Activated gamma-delta T cell (primary cell): ENCODE measurements around the gene ANXA6.

ENCODE experiments used
- DNase-seq: peaks from one replicate; lab custom pipeline; 2025; lab: John Stamatoyannopoulos, UW

Gene ANXA6

DNA sequence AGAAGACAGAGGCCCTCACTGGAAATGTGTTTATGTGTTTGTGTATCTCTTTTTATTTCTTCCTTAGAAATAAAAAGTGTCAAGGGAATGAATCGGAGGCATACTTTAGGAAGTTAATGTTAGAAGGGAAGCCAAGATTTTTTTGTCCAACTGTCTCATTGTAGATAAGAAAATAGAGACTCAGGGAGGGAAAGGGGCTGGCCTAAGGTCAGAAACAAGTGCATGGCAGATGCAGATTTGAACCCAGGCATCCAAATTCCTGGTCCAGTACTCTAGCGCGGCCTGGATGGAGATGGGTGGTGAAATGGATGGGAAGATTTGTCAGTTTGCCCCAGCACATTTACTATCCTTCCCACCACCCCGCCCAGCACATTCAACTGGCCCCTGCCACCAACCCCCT is 56.9 kb downstream of the ANXA6 start:
- no peak for DNase-seq

DNA sequence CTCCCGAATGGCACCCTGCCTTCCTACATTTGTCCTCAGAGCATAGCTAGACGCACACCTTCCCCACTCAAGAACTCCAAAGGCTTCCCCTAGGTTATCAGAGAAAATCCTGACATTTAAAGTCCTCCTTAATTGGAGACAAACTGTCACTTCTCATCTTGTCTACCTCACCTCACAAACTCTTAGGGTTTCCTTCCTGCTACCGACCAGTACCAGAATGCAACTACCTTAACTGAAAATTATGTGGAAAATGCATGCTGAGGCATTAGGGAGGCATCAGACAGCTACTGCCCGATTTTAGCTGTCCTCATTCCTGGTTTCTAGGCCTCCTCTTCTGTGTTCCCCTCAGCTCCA is 58.8 kb downstream of the ANXA6 start:
- DNase-seq: no peak

DNA sequence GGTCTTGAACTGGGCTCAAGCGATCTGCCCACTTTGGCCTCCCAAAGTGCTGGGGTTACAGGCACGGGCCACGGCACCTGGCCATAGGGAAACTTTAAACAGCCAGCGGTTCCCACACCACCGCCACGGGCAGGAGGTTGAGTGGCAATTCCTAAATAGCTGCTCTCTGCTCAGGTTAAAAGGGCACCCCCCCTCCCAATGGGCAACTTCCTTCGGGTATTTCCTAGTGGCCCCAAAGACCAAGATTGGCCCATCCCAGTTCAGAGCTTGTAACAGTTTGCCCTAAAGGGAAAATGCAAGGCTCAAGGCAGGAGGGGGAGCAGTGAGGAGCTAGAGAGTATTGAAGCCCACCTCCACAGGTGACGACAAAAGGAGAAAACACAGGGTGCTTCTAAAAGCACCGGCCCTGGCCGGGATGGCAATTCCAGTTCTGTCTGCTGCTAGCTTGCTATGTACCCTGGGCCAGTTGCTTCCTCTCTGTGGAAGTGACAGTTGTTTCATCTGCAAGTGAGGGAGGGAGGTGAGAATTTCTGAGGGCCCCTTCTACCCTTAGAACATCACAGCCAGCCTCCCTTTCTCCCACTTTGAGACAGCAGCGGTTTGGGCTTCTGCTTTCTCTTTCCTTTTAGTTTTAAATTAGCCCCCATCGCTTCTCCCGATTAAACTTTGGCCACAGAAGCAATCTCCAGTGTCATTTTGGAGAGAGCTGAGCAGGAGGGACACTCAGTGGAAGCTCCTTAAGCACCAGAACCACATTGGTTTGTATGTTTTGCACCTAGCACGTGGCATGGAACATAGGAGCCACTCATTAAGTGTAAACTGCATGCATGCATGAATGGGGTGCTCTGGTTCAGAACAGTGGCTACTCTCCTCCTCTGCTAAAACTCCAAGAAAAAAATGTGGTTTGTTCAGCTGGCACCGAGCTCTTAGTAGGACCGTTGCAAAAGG is 59.5 kb downstream of the ANXA6 start:
- DNase-seq: no peak

DNA sequence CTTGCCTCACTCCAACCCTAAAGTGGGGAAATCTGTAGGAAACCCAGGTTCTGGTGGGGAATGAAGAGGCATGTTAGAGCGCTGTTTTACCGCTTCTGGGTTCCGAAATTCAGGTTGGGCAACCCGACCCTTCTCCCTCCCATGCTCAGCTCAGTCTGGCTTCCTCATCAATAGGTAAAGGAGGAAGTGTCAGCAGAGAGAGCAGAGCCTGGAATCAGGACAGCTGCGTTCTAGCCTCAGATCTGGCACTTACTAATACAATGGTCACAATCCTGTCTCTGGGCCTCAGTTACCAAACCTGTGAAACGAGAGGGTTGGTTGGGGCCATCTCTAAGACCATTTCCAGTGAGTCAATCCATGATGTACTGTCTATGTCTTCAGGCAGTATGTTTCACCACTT is 60.5 kb downstream of the ANXA6 start:
- DNase-seq: no peak

DNA sequence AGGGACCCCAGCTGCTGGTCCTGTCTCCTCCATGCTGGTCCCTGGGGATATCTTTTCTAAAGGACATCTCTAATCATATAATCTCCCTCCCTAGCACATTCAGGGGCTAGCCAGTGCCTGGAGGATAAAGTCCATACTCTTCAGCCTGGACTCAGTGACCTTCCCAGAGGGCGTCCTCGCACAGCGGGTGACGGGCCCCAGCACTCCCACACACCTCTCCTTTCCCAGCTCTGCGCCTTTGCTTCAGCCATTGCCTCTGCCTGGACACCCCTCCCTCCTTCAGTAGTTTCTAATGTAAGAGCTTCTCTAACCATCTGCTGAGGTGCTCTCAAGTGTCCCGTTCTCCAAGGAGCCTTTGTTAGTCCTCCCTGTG is 61.6 kb downstream of the ANXA6 start:
- no peak for DNase-seq

DNA sequence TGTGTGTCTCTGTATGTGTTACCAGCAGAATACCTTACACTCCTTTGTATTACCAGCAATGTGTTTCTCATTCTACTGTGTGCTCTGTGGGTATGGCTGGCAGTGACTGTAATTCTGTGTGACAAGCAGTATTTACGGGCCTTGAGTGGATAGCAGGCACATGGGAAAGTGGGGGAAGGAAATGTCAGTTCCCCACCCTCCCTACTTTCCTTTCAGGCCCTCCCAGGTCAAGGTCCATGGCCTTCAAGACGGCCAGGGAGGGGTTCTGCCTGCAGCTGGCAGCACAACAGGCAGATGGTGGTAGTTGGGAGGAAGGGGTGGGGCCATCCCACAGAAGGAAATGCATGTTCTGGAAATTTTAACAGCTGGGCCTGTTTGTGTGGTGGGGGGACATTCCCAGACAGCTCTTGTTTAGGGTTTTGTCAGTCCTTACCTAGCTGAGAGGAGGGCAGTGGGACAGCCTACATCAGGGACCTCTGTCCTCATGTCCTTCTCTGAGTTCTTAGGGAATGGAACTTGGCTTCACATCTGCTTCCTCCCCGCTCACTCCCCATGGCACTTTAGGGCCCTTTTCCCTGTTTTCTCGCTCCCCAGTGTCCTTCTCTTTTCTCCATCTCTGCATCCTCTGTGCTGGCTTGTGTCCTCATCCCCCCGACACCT is 62.1 kb downstream of the ANXA6 start:
- DNase-seq: no peak

DNA sequence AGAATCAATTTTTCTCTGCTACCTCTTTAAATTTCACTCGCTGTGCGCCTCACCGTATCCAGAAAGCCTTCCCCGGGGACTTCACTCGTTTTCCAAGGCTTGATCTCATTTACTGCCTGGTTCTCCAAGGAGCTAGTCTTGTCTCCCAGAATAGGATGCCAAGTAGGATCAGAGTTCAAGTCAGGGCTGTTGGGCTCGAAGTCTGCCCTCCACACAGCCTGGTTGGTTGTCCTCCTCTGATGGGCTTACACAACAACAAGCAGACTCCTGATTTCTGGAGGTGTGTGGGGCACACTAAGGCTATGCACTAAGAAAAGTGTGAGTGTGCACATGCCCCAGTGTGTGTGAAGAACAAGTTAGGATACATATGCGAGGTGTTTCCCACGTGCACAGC is 62.7 kb downstream of the ANXA6 start:
- no peak for DNase-seq

DNA sequence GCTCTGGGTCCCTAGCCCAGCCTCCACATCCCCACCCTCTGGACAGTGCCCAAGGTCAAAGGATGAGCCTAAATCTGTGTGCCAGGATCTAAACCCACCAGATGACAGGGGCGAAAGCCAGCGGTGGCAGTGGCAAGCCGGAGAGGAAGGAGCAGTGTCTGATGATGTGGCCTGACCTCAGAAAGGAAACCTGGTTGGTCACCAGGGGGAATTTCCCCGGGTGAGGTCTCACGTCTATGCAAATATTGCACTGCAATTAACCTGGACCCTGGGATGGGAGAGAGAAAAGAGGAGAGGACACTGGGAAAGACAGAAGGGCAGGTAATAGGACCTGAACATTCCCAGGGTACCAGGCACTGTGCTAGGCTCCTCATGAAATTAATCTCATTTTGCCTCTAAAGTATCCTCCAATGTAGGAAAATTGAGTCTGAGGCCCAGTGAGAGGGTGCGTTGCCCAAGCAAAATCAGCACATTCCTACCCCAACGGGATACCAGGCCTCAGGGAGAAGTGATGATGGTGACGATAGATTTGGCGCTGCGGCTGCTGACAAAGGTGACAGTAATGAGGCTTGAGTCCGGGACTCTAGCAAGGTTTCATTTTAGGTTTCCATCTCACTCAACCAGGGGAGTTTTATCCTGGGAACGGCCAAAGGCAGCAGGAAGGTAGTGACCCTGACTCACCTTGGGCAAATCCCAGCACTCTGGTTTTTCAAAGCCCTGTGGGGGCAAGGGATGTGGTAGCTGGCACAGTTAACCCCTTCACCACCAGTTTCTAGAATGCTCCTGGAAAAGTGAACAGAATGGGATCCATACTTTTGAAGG is 63.3 kb downstream of the ANXA6 start:
- peak; percentile 26 for DNase-seq

DNA sequence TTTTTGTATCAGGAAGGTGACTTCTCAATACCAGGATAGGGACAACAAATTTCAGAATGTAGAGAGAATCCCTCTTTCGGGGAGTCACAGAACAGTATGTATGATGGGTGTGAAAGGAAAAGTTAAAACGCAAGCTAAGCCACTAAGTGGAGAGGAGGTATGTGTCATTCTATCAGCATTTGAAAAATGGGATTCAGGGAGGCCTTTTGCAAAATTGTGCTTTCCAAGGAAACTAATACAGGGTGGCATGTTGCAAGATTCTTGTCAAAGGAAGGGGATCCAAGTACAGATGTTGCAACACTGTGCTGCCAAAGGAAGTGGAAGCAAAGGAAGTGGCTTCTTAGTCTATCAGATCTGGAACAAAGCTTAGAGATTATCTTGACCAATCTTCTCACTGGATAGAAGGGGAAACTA is 64.1 kb downstream of the ANXA6 start:
- no peak for DNase-seq

DNA sequence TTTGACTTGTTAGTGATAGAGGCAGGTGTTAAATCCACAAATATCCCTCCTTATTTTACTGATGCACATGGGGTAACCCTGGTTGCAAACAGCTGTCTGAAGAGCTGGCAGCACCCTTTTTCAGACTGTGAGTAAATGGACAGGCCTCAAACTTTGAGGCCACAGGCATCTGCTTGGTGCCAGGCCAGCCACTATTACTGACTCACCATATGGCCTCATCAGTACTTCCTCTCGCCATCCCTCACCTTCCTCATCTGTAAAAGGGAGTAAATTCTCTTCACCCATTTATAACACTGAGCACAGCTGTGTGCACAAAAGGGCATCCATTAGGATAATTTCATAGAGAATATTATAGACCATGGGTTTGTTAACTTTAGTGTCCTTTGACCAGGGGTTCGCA is 64.8 kb downstream of the ANXA6 start:
- no peak for DNase-seq

DNA sequence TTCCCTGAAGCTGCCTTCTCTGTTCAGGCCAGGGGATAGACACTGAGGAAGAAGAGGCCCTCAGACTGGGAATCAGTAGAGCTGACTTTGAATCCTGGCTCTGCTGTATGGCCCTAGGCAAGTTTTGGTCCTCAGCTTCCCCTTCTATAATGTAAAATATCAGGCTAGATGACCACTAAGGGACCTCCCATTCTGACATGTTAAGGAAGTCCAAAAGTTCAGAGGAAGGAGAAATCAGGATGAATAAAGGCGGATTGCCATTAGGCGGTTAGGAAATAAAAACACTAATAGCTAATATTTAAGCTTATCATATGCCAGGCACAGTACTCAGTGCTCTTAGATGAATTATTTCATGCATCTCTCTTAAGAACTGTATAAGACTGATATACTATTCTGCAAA is 67.9 kb downstream of the ANXA6 start:
- DNase-seq: no peak

DNA sequence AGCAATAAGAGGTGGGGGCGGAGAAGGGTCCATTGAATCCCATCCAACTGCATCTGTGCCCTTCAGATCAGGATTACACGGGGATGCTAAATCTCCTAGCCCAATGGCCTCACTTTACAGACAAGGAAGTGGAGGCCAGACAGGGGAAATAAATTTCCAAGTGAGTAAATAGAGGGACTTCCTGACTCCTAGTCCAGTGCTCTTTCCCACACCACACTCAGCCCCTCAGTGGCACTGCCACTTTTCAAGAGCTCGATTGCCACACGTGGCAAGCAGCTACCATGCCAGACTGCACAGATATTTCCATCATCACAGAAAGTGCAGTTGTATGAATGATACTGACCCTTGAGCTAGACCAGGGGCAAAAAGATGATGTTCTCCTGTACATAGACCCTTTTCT is 68.6 kb downstream of the ANXA6 start:
- DNase-seq: no peak

DNA sequence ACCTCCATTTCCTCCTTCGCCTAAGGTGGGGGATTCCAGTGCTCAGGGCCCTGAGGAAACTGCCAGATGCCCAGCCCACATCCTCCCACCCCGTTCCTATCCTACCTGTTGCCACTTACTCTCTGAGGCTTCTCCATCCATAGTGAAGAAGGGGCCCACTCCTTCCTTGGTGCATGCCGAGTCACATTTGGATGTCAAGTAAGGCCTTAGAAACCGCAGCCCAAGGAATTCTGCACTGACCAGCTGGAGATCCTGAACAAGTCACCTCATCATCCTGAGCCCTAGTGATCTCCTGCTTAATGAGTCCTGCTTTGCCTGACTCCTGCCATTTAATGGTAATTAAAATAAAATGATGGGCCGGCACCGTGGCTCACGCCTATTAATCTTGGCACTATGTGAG is 70.1 kb downstream of the ANXA6 start:
- no peak for DNase-seq

DNA sequence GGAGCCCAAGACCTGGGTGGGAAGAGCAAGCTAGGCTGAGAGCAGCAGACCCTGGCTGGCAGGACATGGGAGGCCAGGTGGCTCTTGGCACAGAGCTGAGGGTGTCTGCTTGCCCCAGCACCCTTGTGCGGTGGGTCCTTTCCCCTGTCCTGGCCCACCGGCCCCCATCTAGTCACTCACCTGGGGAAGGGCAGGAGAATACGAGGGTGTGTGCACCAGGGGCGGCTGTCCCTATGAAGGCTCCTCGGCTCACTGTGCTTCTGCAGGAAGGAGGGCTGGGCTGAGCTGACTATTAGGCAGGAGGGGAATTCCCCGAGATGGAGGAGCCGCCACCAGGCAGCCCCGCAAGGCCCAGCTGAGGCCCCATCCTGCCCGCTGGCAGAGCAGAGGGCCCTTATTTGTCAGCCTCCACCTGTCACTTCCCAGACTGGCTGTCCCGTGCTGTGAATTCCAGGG is 70.6 kb downstream of the ANXA6 start:
- DNase-seq: peak; percentile 34

DNA sequence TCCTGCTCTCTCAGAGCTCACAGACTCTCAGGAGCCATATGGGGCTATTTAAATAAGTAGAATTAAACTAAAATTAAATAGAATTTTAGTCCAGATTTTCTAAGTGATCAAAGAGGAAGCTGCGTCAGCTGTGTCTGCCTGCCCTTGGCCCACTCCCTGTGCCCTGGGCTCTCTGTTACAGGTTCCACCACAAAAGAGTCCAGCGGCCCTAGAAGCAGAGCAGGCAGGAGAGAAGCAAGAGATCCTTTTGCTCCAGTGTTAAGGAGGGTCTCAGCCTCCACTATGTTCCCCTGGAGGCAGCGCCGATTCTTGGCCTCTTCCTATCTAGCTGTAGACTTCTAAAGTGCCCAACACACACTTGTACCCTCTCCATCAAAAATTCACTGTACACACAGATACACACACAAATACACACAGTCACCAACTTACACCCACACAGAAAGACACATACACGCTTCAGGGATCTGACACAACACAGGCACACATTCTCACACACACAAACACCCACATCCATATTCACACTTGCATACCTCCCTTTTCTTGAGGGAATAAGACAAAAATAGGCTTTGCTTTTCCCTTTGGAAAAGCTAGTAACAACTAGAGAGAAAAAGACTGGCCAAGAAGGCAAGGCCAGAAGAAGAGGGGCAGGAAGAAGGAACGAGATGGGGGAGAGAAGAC is 71.2 kb downstream of the ANXA6 start:
- no peak for DNase-seq

DNA sequence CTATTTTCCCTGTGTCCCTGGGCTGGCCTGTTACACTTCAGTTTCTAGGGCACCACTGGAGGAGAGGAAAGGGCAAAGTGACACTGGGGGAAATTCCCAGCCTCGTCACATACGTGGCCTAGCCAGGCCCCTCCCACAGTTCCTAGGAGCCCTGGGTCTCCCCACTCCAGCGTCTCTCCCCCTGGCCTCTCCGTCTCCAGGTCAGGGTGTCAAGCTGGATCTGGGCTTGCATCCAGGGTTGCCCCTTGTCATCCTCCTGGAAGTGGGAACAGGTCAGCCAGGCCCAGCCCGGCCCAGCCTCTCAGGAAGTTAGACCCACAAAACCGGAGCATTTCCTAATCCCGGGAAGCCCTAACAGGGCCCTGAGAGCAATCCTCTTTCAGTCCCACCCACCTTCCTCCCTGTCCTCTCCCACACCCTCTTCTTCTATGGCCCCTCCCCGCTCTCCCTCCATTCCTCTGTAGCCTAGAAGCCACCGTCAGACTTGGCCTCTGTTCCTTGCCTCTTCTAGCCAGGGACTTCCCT is 72.0 kb downstream of the ANXA6 start:
- no peak for DNase-seq

DNA sequence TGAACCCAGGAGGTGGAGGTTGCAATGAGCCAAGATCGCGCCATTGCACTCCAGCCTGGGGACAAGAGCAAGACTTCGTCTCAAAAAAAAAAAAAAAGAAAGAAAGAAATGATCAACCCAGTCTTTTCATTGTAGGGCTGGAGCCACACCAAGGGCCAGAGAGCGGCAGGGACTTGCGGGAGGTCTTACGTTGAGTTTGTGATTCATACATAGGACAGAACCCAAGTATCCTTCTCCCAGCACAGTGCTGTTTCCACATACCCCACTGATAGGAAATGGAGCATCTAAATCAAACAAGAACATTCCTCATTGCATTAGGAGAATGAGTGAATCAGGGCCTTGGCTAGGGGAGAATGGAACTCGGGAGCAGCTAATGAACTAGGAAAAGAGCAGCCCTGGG is 73.2 kb downstream of the ANXA6 start:
- no peak for DNase-seq

DNA sequence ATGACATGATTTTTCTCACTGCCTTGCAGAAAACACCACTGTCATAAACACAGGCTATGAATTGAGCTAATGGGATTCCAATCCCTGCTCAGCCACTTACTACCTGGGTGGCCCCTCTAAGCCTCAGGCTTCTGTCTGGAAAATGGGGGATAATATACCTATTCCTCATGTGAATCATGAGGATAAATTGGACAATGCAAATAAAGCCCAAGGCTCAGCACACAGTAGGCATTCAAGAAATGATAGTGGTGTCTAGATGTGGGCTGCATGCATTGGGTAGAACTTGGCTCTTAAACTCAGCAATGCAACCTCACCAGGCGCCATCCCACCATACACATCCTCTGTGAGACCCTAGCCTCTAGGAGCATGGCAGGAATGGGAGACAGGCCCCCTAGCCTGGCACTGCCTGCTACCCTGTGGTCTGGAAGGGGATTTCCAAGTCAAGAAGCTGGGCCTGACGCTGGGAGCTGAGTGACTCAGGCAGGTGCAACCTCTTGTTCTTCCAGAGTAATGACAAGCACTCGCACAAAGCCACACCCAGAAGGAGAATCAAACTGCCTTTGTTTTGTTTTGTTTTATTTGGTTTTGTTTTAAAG is 74.4 kb downstream of the ANXA6 start:
- DNase-seq: no peak

DNA sequence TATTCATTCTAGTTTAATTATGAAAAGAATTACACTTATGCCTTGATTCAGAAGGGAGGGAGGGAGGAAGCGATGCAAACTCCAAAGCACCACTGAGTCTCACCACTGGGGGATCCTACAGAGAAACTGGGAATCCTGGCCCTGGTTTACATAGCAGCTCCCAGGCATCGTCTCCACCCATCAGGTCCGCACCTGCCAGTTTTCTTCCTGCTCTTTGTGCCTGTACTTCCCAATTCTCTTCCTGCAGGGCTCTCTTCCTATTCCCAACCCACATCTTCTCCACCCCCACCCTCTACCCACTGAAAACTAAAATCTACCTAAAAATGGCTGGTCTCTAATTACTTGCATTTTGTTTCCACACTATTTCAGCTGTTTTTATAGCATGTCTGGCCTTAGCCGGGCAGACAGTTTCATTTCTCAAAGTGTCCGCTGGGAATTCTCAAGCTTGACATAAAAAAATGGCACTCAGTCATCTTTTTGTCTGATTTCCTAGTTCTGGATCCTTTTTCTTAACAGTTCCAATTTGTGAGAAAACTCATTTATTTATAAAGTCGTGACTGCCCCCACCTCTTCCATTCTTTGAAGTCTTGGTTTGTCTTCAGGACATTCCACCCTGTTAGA is 75.2 kb downstream of the ANXA6 start:
- no peak for DNase-seq

DNA sequence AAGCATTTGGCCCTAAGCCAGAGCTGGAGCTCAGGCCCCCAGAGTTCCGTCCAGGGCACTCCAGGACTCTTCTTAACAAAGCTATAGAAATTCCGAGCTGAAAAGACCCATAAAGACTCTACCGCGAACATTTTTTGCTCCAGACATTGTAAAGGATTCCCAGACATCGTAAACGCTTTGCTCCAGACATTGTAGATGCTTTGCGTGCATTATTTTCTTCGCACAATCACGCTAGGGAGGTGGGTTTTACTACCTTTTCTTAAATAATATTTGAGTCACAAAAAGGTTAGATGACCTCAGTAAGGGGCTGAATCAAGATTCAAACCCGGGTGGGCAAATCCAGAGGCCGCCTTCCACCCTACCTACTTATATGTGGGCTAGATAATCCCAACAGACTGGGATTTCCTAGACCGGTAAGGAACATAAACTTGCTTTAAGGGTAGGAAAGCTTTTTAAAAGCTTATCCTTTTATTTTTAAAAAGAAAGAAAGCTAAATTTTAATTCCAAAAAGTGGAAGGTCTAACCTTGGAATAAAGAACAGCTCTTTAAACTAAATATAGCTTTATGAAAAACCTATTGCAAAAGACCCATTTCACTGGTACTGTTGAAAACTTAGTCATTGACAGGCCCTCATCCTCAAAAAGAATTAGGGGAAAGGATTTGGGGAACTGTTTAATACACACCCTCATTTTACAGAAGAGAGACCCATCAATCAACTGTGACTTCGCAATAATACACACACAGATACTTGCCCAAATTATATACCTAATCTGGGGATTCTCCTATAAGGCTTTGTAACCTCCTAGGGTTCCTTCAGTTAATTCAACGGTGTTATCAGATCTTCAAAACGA is 75.9 kb downstream of the ANXA6 start:
- DNase-seq: no peak
